Stimulated activated CD8-positive, alpha-beta memory T cell treated with anti-CD3 and anti-CD28 coated beads, Interleukin-12 subunit alpha, Interleukin-12 subunit beta, amount 100 ng/mL, for 4 hours (primary cell): Measurements from ENCODE around the gene NFKB2.

ENCODE experiments used
- DNase-seq: peaks from one replicate; pipeline ENCODE4 v3.0.0-alpha.2; 2020; ENCODE audit warnings: low read depth

NFKB2 gene

DNA sequence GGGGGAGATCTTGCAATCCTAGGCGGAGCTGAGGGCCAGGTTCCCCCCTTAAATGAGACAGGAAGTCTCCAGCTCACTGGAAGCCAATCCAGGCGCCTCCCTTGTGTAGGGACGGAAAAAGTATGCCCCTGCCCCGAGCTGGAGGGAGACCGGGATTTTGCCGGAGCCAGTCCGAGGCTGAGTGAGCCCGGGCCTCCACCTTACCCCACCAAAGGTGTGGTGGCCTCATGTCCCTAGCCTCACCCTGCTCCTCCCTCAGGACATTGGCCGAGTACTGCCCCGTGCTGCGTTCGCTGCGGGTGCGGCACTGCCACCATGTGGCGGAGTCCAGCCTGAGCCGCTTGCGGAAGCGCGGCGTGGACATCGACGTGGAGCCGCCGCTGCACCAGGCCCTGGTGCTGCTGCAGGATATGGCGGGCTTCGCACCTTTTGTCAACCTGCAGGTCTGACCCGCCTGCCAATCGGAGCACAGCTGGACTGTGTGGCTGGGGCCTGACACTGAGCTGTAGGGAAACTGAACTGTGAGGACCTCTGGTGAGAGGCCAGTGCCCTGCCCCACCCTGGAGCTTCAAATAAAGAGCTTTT is 27.1 kb downstream of the NFKB2 start:
- no peak for DNase-seq

DNA sequence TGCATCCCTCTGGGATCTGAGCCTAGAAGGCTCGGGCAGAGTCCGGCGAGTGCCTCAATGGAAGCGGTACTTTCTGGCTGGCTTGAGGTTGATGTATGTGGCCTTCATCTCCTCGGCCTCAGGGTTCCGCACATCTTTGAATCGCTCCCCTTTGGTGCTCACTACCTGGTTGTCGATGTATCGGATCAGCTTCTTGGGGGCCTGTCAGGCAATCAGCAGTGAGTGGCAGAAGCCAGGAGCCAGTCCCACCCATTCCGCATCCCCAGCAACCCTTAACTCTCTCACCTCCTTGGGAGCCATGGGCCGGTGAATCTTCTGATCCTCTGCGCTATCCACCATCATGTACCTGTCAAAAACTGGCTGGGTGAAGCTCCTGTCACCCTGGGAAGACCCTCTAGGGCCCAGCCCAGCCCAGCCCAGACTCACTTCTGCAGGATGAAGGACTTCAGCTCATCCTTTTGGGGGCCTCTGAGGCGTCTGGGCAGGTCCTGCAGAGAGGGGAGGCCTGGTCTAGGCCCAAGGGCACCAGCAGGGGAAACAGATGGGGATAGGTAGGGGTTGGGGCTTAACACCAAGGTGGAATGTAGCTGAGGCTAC is 28.0 kb downstream of the NFKB2 start:
- DNase-seq = no peak

DNA sequence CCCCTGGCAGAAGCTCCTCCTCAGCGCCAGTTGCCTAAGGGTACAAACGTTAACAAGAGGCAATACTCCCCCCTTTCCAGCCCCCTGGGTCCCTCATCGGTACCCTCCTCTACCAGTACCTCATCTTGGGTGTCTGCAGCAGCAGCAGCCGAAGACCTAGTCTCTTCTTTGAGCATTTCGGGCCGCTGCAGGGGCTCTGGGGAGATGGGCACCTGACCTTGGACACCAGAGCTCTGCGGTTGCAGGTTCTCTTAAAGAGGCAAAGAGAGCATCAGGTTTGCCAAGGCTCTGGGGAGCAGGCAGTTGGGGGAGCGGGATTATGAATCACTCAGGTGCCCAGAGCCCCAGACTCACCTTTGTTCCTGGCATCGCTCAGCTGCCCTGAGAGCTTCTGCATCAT is 28.6 kb downstream of the NFKB2 start:
- DNase-seq = no peak

DNA sequence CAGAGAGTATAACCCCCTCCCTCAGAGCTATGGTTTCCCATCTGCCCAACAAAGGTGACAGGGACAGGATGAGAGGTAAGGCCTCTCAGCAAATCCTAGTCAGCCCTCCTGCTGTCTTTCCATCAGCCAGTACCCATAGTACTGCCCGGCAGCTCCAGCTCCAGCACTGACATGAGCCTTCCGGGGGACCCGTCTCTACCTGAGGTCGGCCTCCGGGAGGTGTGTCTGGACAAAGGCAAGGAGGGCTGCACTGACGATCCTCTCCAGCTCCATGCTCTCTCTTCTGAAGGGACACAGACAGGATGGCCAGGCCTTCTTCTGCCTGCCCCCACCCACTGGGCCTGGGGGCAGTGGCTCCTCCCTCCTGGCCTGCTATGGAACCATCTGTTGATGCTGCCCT is 29.4 kb downstream of the NFKB2 start:
- DNase-seq = no peak

DNA sequence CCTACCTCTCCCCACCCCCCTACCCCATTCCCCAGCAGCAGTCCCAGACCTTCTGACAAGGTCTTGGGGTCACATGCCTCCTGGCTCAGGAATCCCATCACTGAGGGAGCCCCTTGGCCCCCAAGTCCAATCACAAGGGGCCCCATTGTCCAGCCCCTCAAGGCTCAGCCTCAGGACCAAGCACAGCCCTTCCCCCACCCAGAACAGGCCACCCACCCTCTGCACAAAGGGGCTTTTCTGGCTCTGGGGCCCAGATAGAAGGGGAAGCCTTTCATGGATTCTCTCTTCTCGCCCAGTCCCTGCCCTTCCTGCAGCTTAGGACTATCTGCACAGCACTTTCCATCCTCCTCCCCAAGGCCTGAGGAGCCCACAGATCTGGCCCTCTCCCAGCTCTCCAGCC is 29.9 kb downstream of the NFKB2 start:
- DNase-seq = no peak

DNA sequence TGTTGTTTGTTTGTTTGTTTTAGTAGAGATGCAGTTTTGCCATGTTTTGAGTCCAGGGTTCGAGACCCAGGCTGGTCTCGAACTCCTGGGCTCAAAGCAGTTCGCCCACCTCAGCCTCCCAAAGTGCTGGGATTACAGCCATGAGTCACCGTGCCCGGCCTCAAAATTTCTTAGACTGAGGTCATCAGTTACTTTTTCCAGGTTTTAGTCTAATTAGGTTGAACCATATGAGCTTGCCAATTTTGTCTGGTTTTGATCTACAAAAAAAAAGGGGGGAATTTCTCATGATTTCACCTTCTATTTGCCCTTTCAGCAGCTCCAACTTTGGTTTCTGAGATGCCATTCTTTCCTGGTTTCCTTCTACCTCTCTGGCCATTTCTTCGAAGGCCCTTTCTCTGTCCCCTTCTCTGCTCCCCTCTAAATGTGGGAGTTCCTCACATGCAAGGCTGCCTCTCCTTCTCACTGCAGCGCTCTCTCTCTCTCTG is 31.3 kb downstream of the NFKB2 start:
- no peak for DNase-seq

DNA sequence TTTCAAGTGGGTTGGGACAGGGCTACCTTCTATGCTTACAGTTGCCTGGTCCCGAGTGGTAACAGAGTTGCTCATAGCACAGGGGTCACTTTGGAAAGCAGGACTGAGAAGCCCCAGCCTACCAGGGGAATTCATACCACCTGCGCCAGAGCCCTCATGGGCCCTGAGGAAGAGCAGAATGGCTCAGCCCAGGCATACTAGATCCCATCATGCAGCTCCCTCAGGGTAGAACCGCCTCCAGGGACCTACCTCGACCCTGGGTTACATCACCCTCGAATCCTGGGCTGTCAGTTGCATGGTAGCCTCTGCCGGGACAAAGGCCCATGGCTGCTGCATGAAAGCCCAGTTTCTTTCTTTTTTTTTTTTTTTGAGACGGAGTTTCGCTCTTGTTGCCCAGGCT is 34.0 kb downstream of the NFKB2 start:
- DNase-seq = no peak

DNA sequence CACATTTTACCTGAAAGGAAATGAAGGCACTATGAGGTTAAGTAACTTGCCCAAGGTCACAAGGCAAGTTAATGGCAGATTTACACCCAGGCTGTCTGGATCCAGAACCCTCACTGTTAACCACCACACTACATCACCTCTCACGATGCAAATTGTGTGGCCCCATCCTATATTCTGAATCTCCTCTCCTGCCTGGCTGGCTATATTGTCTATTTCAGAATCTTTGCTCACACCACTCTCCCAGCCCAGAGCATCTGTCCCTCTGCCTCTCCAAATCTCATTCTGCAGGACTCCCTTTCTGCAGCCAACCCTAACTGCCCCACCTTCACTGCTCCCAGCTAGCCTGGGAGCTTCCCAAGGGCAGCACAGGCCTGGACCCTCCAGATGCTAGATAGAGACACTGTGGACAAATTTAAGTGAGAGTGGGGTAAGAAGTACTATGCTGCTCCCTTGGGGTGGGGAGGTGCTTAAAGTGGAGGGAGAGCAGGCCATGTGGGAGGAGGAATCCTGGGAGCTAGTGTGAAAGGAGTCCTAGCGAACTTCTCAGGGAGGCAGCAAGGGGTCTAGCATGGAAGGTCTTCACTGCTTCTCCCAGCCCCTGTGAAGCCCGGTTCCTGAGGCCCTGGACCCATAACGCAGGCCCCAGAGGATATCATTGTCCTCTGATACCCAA is 36.1 kb downstream of the NFKB2 start:
- no peak for DNase-seq

DNA sequence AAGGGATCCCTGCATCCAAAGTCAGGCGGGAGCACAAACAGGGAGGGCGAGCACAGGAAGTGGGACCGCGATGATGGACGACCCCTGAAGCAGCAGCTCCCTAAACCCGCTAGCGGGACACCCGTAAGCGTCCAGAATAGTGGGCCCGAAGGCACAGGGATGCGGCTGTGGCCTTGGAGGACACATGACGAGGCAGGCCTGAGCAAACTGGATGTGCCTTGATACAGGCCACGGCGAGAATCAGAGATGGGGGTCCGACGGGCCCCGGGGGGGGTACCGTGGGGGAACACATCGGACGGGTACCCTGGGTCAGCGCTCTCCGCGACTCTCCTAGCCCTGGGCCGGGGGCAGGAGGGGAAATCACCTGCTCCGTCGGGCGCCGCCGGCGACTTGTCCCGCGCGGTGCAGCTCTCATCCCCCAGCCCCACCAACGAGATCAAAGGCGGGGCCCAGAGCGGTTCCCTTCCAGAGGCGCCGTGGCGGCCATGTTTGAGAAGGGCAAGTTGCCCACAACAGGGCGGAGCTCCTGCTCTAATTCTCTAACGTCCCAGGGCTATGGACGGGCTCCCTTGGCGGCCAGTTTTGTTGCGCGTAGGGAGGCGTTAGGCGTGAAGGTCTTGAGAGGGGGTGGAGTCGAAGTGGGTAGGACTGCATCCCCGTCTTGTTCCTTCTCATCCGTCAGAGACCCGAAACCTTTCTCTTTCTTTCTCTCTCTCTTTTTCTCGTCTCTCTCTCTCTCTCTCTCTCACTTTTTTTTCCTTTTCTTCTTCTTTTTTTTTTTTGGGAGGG is 36.9 kb downstream of the NFKB2 start, which contains the start of gene CUEDC2:
CUEDC2 (minus strand) TSS at position 413 of the 789 bp plus-strand sequence. CDS start 7,386 bp downstream, outside the sequence.
- DNase-seq = peak; percentile 88

DNA sequence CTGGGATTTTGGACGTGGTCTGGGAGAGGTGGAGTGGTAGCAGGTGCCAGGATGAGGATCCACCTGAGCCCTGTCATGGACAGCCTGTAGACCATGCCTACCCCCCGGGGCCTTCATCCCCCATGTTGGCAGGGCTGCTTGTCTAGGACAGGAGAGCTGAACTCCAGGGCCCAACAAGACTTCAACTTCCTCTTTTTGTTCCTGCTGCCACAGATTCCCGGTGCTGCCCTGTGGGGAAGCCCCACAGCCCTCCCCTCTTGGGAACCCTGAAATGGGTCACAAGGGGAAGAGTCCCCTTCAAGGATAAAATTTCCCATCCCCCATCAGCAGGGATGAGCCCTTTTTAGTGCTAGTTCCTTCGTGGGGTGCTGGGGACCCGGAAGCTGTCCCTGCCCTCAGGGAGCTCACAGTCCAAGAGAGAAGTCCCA is 38.1 kb downstream of the NFKB2 start:
- DNase-seq = no peak

DNA sequence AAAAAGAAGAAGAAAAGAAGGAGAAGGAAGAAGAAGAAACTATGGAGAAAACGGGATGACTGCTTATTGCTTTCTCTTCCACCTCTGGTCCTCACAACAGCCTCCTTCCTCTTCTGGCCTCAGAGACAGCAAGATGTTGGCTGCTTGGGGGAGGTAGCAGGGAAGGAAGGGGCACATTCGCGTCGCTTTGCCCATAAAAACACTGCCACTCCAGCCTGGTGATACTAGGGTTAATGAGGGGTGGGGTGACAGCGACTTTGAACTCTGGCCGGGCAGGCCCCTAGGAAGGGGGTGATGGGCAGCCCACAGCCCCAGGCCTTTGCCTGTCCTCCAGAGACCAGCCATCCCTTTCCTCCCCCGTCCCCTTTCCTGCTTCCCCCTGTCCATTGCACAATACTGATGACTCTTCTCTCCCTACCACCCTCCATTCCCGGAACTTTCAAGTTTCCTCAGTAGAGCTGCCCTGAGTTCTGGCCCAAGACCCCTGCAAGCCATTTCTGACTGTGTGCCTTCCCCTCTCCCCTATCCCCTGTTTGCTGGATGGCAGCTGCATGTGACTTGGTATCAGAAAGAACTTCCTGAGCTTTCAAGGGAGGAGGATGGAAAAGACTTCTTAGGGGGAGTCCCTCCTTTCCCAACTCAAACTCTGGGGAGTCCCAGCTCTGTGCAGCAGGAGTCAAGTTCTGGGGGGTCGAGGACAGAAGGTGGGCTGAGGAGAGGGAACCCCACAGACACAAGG is 39.1 kb downstream of the NFKB2 start:
- no peak for DNase-seq

DNA sequence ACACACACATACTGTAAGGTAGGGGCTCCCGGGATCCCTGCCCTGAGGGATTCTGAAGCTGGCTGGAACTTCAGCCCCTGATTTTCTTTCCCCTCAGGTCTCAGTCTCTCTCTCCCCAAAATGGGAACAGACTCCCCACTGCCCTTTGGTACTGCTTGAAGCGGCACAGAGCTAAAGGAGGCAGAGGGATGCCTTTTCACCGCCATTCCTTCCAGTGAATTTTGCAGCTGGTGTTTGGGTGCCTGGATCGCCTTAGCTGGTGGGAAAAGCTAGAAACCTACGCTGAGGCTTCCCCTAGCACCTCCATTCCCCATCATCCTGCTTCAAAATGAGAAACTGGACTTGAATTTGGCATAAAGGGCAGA is 39.6 kb downstream of the NFKB2 start:
- no peak for DNase-seq

DNA sequence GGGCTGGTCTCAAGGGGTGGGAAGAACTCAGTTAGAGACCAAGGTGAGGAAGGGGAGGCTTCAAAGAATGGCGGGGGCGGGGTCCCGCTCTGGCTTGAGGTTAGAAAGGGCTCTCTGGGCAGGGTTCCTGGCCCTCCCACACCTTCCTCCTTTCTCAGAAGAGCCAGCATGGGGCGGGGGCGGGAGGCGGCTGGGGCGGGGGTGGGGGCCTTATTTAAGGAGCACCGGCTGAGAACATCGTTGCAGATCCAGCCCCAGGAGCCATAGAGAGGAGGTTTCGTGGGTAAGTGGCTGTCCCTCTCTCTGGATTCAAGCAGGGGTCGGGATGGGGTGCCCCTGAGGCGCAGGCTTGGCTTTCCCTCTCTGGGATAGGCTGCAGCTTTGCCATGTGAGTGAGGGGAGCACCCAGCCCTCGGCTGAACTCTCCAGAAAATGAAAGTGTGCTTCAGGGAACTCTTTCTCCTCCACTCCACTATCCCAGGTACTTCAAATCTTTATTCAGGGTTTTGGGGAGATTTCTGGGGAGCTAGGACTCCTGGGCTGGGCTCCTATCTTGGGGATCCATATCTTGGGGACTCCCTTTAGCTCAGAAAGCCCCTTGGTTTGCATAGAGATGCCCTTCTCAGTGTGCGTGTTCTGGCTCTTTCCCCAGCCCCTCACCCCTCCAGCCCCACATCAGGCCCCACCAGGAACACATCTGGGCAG is 40.2 kb downstream of the NFKB2 start:
- DNase-seq = no peak

DNA sequence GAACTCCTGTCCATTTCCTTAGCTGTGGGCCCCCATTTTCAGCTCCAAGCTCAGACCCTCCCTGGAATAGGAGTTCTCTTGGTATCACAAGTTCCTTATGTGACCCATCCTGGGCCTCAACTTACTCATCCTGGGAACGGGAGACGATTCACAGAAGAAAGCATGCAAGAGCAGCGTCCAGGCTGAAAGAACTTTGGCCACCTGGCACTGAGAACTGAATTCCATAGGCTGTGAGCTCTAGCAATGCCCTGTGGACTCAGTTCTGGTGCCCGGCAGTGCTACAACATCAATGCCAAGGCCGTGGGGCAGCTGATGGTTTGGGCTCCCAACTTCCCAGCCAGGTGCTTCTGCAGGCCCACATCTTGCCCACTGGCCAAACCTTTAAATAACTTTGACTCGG is 40.8 kb downstream of the NFKB2 start:
- no peak for DNase-seq

DNA sequence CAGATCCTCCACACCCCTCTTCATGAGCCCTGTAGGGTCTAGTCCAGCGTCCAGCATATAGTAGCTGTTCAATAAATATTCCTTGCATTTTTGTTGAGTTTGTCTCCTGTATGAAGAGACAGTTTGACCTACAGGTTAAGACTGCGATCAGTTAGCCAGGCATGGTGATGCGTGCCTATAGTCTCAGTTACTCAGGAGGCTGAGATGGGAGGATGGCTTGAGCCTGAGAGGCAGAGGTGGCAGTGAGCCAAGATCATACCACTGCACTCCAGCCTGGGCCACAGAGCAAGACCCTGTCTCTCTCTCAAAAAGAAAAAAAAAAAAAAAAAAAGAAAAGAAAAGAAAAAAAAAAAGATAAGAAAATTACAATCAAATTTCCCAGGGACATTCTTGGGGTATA is 42.0 kb downstream of the NFKB2 start:
- no peak for DNase-seq

DNA sequence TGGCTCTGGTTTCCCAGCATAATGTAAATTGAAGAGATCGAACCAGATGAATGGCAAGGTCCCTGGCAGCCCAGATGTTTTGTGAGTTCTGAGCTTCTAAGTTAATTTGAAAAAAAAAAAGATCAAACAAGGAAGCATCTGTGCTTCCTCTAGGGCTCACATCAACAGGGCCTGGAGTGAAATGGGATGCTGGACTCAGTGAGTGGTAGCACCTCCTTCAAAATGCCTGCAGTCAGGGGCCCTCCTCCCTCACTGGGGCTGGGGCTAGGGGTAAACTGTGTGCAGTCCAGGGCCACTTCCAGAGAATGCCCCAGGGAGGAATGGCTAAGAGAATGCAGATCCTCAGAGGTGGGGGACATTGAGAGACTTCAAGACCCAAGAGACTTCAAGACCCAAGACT is 42.9 kb downstream of the NFKB2 start:
- DNase-seq = no peak

DNA sequence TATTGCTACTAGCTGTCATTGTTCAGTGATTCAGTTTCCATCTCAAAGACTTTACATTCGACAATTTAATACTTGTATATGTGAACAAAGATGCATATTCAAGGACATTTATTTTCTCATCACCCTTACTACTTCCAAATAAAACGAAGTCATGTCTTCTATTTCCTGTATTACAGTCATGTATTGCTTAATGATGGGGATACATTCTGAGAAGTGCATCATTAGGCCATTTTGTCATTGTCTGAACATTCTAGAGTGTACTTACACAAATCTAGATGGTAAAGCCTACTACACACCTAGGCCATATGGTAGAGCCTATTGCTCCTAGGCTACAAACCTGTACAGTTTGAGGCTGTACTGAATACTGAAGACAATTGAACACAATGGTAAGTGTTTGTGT is 49.3 kb downstream of the NFKB2 start:
- no peak for DNase-seq

DNA sequence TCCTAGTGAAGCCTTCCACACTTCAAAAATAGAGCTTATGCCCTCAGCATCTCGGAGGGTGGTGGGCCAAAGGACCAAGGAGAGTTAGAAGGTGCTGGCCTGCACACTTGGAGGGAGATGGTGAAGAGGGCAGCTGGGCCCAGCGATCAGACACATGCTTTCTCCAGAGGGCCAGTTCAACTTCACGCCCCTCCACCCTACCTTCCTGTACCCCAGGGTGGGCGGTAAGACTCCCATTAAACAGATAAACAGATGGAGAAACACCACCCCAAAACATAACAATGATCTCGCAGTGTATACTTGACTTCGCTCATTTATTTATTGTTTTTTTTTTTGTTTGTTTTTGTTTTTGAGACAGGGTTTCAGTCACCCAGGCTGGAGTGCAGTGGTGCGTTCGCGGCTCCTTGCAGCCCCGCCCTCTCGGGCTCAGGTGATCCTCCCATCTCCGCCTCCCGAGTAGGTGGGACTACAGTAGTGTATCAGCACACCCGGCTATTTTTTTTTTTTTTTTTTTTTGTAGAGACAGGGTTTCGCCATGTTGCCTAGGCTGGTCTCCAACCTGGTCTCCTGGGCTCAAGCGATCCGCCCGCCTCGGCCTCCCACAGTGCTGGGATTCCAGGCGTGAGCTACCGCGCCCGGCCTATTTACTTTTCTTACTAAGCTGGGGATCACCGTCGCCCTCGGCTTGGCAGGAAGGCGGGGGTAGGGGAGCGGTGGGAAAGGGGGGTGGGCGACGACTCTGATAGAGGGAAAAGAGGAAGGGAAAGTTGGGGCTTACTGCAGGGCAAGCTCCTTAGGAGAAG is 54.0 kb downstream of the NFKB2 start:
- DNase-seq = peak; percentile 69

DNA sequence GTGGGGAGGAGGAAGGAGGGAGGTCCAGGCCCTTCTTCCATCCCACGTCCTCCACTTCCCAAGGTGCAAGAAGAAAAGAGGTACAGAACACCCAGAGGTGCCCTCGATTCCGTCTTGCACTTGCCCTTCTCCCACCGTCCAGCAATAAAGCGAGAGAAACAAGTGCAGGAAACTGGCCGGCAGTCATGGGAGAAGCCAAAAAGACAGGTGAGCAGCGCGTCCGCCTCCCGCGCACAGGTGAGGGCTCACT is 54.5 kb downstream of the NFKB2 start:
- no peak for DNase-seq

DNA sequence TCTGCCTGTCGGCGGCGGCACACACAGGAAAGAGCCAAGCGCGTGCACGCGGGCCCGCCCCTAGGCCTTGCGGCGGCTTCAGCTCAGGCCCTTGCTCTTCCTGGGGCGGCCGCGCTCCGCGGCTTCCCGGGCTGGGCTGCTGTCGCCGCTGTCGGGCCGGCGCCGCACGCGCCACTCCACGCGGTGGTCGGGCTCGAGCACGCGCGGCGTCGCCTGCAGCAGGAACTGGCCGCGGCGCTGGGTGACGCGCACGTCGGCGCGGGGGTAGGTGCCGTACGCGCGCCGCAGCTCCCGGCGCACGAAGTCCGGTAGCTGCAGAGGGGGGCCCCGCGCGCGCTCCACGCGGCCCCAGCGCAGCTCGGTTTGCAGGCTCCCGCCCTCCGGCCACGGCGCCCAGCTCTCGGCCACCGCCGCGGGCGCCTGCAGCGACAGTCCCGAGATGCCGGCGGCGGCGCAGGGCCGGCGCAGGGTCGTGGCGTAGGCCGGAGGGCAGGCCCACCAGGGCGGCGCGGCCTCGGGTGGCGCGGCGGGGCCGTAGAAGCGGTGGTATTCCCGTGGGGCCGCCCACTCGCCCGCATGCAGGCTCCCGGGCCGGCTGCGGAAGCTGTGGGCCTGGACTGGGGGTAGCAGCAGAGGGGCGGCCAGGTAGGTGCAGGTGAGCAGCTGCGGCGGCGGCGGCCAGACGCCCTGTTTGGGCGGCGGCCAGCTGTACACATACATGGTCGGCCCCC is 55.0 kb downstream of the NFKB2 start:
- DNase-seq = peak; percentile 85
